Measurements from ENCODE around the gene HDAC9. TPM values are rescaled to one million over a fixed set of nuclear protein-coding genes. Genes with fewer than 3 reads are reported as not detected.

Gene HDAC9
- total RNA-seq, 1 donor from 2014 or later, result 0.52 TPM

- H3K36me3 Mint-ChIP-seq (ENCODE audit: low read depth), result peaks cover 12% of the 10 kb centered on the region
- no peak overlapping the region for H3K4me3 Mint-ChIP-seq (ENCODE audit: low read depth)
- no peak for DNase-seq (ENCODE audit: low spot score)
- intact Hi-C loops (cut with micrococcal nuclease), result loop anchor here (10.0 kb wide), 1 partner anchor 113 kb away; no protein-coding TSS in a partner anchor
- H3K9me3 Mint-ChIP-seq, result peaks cover 27% of the 10 kb centered on the region
- H3K27ac Mint-ChIP-seq, result no peak overlapping the region
- H3K4me1 Mint-ChIP-seq (ENCODE audit: low read depth), result peaks cover 8% of the 10 kb centered on the region
- H3K27me3 Mint-ChIP-seq (ENCODE audit: low read depth), result no peaks in the 10 kb centered on the region
Observed at GRCh38 chr7:18858232-18858631, 362.7 kb downstream of the HDAC9 start.

DNA sequence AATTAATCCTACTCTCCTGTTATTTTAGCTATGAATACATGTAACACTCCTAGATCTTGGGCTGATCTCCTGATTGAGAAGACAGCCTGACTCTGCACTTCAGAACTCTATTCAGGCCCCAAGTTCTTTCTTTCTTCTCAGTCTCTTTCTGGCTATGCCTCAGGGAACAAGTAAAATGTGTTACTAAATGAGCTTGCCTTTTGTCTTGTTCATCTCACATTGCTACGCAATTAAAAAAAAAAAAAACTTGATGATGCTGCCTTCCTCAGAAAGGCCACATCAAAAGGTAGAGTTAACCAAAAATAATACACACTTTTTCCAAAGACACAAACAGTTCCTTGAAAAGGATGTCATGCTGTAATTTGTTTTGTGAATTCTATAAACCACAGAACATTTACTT, 363.8 kb downstream of the HDAC9 start:
- intact Hi-C loops (cut with micrococcal nuclease), result loop anchor here (10.0 kb wide), 1 partner anchor 115 kb away; no protein-coding TSS in a partner anchor
- no peak overlapping the region for H3K4me3 Mint-ChIP-seq (ENCODE audit: low read depth)

GRCh38 chr7:18860221-18860620, 364.7 kb downstream of the HDAC9 start:
- intact Hi-C loops (cut with micrococcal nuclease), result loop anchor here (2.0 to 10.0 kb wide), 2 partner anchors 55 to 221 kb away; no protein-coding TSS in a partner anchor
- no peaks in the 10 kb centered on the region for H3K27me3 Mint-ChIP-seq (ENCODE audit: low read depth)
- H3K27ac Mint-ChIP-seq, result peak overlapping the region; percentile 50
- H3K9me3 Mint-ChIP-seq, result peaks cover 34% of the 10 kb centered on the region
- peaks cover 11% of the 10 kb centered on the region for H3K4me1 Mint-ChIP-seq (ENCODE audit: low read depth)
- no peak overlapping the region for H3K4me3 Mint-ChIP-seq (ENCODE audit: low read depth)
- no peak for DNase-seq (ENCODE audit: low spot score)
- peaks cover 17% of the 10 kb centered on the region for H3K36me3 Mint-ChIP-seq (ENCODE audit: low read depth)

More for the DNA sequence above, 363.8 kb downstream of the HDAC9 start:
- Mint-ChIP-seq H3K27me3 (ENCODE audit: low read depth) (no peaks in the 10 kb centered on the region), H3K4me1 (ENCODE audit: low read depth) (peaks cover 10% of the 10 kb centered on the region), H3K27ac (peak overlapping the region; percentile 86), H3K36me3 (ENCODE audit: low read depth) (peaks cover 15% of the 10 kb centered on the region), H3K9me3 (peaks cover 33% of the 10 kb centered on the region)
- DNase-seq (ENCODE audit: low spot score), result no peak

DNA sequence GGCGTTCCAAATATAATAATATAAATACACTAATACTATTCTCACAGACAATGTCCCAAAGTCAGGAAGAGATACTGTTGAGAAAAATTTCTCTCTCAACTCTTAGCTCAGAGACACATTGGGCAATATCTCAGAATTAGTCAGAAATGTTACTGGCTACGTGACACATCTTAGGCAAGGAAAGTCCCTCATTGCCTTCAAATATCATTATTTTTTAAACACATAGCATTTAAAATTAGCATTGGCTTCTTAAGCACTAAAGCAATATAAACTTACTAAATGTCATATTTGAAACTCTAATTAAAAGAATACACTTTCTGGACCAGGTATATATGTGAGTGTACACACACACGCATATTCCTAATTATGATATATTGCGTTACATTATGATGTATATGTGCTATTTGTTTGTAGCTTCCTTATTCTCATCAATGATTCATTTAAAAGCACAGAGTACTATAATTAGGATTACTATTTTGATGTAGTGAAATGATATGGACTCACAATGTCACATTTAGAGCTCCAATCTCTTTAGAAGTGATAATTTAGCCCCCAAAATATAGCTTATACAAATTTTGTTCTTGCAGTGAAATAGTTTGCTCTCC, 366.1 kb downstream of the HDAC9 start:
- Mint-ChIP-seq H3K4me3 (ENCODE audit: low read depth) (no peak overlapping the region), H3K27me3 (ENCODE audit: low read depth) (no peaks in the 10 kb centered on the region), H3K27ac (peak overlapping the region; percentile 64), H3K4me1 (ENCODE audit: low read depth) (peaks cover 13% of the 10 kb centered on the region), H3K9me3 (peaks cover 38% of the 10 kb centered on the region), H3K36me3 (ENCODE audit: low read depth) (peaks cover 21% of the 10 kb centered on the region)
- intact Hi-C loops (cut with micrococcal nuclease), result loop anchor here (2.0 to 10.0 kb wide), 2 partner anchors 57 to 223 kb away; no protein-coding TSS in a partner anchor
- no peak for DNase-seq (ENCODE audit: low spot score)

- intact Hi-C loops (cut with micrococcal nuclease), result loop anchor here (10.0 kb wide), 1 partner anchor 60 kb away; no protein-coding TSS in a partner anchor
- H3K27ac Mint-ChIP-seq, result no peak overlapping the region
Observed at GRCh38 chr7:18864967-18865366, 369.4 kb downstream of the HDAC9 start.

GRCh38 chr7:18866359-18867036, 370.9 kb downstream of the HDAC9 start:
- intact Hi-C loops (cut with micrococcal nuclease), result loop anchor here (10.0 kb wide), 1 partner anchor 62 kb away; no protein-coding TSS in a partner anchor

More at GRCh38 chr7:18864967-18865366, 369.4 kb downstream of the HDAC9 start:
- peaks cover 26% of the 10 kb centered on the region for H3K9me3 Mint-ChIP-seq
- DNase-seq (ENCODE audit: low spot score), result no peak
- no peak overlapping the region for H3K4me3 Mint-ChIP-seq (ENCODE audit: low read depth)
- no peaks in the 10 kb centered on the region for H3K27me3 Mint-ChIP-seq (ENCODE audit: low read depth)
- peaks cover 9% of the 10 kb centered on the region for H3K4me1 Mint-ChIP-seq (ENCODE audit: low read depth)
- peaks cover 9% of the 10 kb centered on the region for H3K36me3 Mint-ChIP-seq (ENCODE audit: low read depth)

GRCh38 chr7:18872344-18872743, 376.8 kb downstream of the HDAC9 start:
- Mint-ChIP-seq H3K4me3 (ENCODE audit: low read depth) (no peak overlapping the region), H3K4me1 (ENCODE audit: low read depth) (no peaks in the 10 kb centered on the region), H3K27me3 (ENCODE audit: low read depth) (no peaks in the 10 kb centered on the region), H3K36me3 (ENCODE audit: low read depth) (no peaks in the 10 kb centered on the region), H3K9me3 (peaks cover 21% of the 10 kb centered on the region), H3K27ac (no peak overlapping the region)
- intact Hi-C loops (cut with micrococcal nuclease), result no loop called here
- DNase-seq (ENCODE audit: low spot score), result no peak

More at GRCh38 chr7:18866359-18867036, 370.9 kb downstream of the HDAC9 start:
- Mint-ChIP-seq H3K27ac (peak overlapping the region; percentile 66), H3K36me3 (ENCODE audit: low read depth) (peaks cover 9% of the 10 kb centered on the region), H3K9me3 (peaks cover 35% of the 10 kb centered on the region), H3K4me1 (ENCODE audit: low read depth) (peaks cover 9% of the 10 kb centered on the region), H3K4me3 (ENCODE audit: low read depth) (no peak overlapping the region), H3K27me3 (ENCODE audit: low read depth) (no peaks in the 10 kb centered on the region)
- DNase-seq (ENCODE audit: low spot score), result no peak

GRCh38 chr7:18873734-18874336, 378.3 kb downstream of the HDAC9 start:
- H3K27ac Mint-ChIP-seq, result no peak overlapping the region
- intact Hi-C loops (cut with micrococcal nuclease), result no loop called here
- no peak for DNase-seq (ENCODE audit: low spot score)
- H3K4me3 Mint-ChIP-seq (ENCODE audit: low read depth), result no peak overlapping the region
- H3K9me3 Mint-ChIP-seq, result peaks cover 14% of the 10 kb centered on the region
- H3K27me3 Mint-ChIP-seq (ENCODE audit: low read depth), result no peaks in the 10 kb centered on the region
- no peaks in the 10 kb centered on the region for H3K36me3 Mint-ChIP-seq (ENCODE audit: low read depth)
- H3K4me1 Mint-ChIP-seq (ENCODE audit: low read depth), result no peaks in the 10 kb centered on the region

- intact Hi-C loops (cut with micrococcal nuclease), result no loop called here
- no peak overlapping the region for H3K4me3 Mint-ChIP-seq (ENCODE audit: low read depth)
- H3K27ac Mint-ChIP-seq, result no peak overlapping the region
- H3K27me3 Mint-ChIP-seq (ENCODE audit: low read depth), result no peaks in the 10 kb centered on the region
- no peaks in the 10 kb centered on the region for H3K36me3 Mint-ChIP-seq (ENCODE audit: low read depth)
- H3K4me1 Mint-ChIP-seq (ENCODE audit: low read depth), result no peaks in the 10 kb centered on the region
- H3K9me3 Mint-ChIP-seq, result peaks cover 20% of the 10 kb centered on the region
- no peak for DNase-seq (ENCODE audit: low spot score)
Observed at GRCh38 chr7:18874880-18875279, 379.3 kb downstream of the HDAC9 start.

GRCh38 chr7:18877874-18878273, 382.3 kb downstream of the HDAC9 start:
- Mint-ChIP-seq H3K36me3 (ENCODE audit: low read depth) (no peaks in the 10 kb centered on the region), H3K27me3 (ENCODE audit: low read depth) (no peaks in the 10 kb centered on the region), H3K27ac (no peak overlapping the region), H3K9me3 (peaks cover 6% of the 10 kb centered on the region), H3K4me1 (ENCODE audit: low read depth) (no peaks in the 10 kb centered on the region), H3K4me3 (ENCODE audit: low read depth) (no peak overlapping the region)
- DNase-seq (ENCODE audit: low spot score), result no peak
- intact Hi-C loops (cut with micrococcal nuclease), result no loop called here

DNA sequence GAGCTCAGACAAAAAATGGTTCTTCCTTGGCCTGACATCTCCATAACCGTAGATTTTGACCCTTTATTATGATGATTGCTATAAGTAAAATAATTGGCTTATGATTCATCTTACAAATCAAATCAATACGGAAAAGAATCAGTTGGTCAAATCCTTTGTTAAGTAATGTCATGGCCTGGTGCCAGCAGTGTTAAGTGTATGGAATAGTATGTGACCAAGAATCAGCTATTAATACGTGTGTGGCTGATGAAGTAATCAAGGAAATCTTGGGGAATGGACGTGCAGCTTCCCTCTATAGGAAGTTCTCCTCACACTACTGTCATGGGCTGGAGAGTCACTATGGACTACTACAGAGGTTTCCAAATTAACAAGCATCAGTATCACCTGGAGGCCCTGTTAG, 391.3 kb downstream of the HDAC9 start:
- H3K27ac Mint-ChIP-seq, result no peak overlapping the region
- no peaks in the 10 kb centered on the region for H3K4me1 Mint-ChIP-seq (ENCODE audit: low read depth)
- no peaks in the 10 kb centered on the region for H3K27me3 Mint-ChIP-seq (ENCODE audit: low read depth)
- no peak overlapping the region for H3K4me3 Mint-ChIP-seq (ENCODE audit: low read depth)
- DNase-seq (ENCODE audit: low spot score), result no peak
- H3K9me3 Mint-ChIP-seq, result peaks cover 12% of the 10 kb centered on the region
- intact Hi-C loops (cut with micrococcal nuclease), result no loop called here
- no peaks in the 10 kb centered on the region for H3K36me3 Mint-ChIP-seq (ENCODE audit: low read depth)

- H3K9me3 Mint-ChIP-seq, result peaks cover 12% of the 10 kb centered on the region
- intact Hi-C loops (cut with micrococcal nuclease), result no loop called here
- H3K27ac Mint-ChIP-seq, result no peak overlapping the region
- no peaks in the 10 kb centered on the region for H3K4me1 Mint-ChIP-seq (ENCODE audit: low read depth)
- no peaks in the 10 kb centered on the region for H3K36me3 Mint-ChIP-seq (ENCODE audit: low read depth)
- no peaks in the 10 kb centered on the region for H3K27me3 Mint-ChIP-seq (ENCODE audit: low read depth)
- H3K4me3 Mint-ChIP-seq (ENCODE audit: low read depth), result no peak overlapping the region
- DNase-seq (ENCODE audit: low spot score), result no peak
Observed at GRCh38 chr7:18889436-18889835, 393.9 kb downstream of the HDAC9 start.

GRCh38 chr7:18890134-18890533, 394.6 kb downstream of the HDAC9 start:
- H3K27me3 Mint-ChIP-seq (ENCODE audit: low read depth), result no peaks in the 10 kb centered on the region
- intact Hi-C loops (cut with micrococcal nuclease), result no loop called here
- no peak overlapping the region for H3K27ac Mint-ChIP-seq

More at GRCh38 chr7:18890134-18890533, 394.6 kb downstream of the HDAC9 start:
- no peaks in the 10 kb centered on the region for H3K4me1 Mint-ChIP-seq (ENCODE audit: low read depth)
- DNase-seq (ENCODE audit: low spot score), result no peak
- peaks cover 12% of the 10 kb centered on the region for H3K9me3 Mint-ChIP-seq
- no peaks in the 10 kb centered on the region for H3K36me3 Mint-ChIP-seq (ENCODE audit: low read depth)
- H3K4me3 Mint-ChIP-seq (ENCODE audit: low read depth), result no peak overlapping the region
